ENCODE results near the gene SLAMF7. TPM values are rescaled to one million over a fixed set of nuclear protein-coding genes. Genes with fewer than 3 reads are reported as not detected.
A peak's percentile ranks its signal among the peaks of the same experiment; 100 is the strongest.

The SLAMF7 gene
- total and polyA plus RNA-seq, 4 donors = 0.80 to 2.9 (median 1.1) TPM

DNA sequence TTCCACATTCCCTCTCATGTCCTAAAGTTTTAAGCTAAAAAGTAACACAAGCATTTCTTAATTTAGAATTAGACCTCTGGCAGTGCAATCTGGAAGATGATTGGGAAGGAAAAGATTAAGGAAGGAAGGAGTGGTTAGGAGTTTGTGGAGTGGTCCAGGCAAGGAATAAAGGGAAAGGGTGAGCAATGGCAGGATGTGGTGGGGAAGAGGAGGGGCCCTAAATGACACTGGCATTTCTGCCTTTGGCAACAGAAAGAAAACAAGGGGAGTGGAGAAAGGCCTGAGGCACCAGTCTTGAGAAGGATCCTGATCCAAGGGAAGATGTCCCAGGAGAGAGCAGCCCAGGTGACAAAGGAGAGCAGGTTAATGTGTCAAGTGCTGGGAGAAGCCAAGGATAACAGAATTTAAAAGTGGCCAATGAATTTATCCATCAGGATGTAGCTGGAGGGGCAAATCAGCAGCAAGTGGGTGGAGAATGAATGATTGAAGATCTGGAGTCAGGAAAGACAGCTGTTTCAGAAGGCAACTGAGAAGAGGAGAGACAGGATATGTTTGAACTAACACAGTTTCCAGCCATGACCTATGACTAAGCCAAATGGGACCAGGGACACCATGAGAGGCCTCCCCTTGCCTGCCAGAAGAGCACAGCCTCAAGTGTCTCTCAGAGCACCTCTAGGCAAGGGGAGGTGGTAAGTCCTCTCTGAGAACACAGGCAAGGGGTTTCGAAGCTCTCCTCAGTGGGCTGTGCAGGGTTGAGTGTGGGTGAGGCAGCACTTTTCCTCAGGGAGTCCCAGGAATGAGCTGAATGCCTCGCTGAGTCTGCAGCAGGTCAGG is 36.1 kb downstream of the SLAMF7 start:
- no peak overlapping the region for H3K4me3 ChIP-seq (ENCODE audit: low read depth in 1 of 3, low read length in 3 of 3)
- no peak overlapping the region for H3K27ac ChIP-seq (ENCODE audit: low read depth in 1 of 2, low read length in 2 of 2)
- H3K9ac ChIP-seq (ENCODE audit: low read depth in 1 of 2, low read length in 2 of 2) = no peak overlapping the region
- no peaks in the 10 kb centered on the region for H3K4me1 ChIP-seq (ENCODE audit: control insufficient read depth in 4 of 4, insufficient read depth in 4 of 4, low read length in 3 of 4)
- no peaks in the 10 kb centered on the region for H3K27me3 ChIP-seq (ENCODE audit: control insufficient read depth in 4 of 4, insufficient read depth in 4 of 4, low read length in 3 of 4)
- H3K9me3 ChIP-seq (ENCODE audit: control insufficient read depth in 4 of 4, low read length in 3 of 4) = no peaks in the 10 kb centered on the region
- no peak for DNase-seq (ENCODE audit: low spot score)
- TF ChIP-seq GABPA (IDR thresholded peaks at IDR 0.05 in 1 of 2, conservative IDR thresholded peaks at IDR 0.05 in 1 of 2) = no peak
- TF ChIP-seq RAD21 (IDR thresholded peaks at IDR 0.05) = no peak
- no peak for TF ChIP-seq ZBTB33 (IDR thresholded peaks at IDR 0.05)
- no peak for TF ChIP-seq NR2F2 (IDR thresholded peaks at IDR 0.05)
- no peak for TF ChIP-seq HNF4G (IDR thresholded peaks at IDR 0.05)
- no peak for TF ChIP-seq TAF1 (conservative IDR thresholded peaks at IDR 0.05)
- no peak for TF ChIP-seq FOXA2 (IDR thresholded peaks at IDR 0.05)
- TF ChIP-seq ATF3 (IDR thresholded peaks at IDR 0.05) = no peak
- no peak for TF ChIP-seq RXRA (IDR thresholded peaks at IDR 0.05)
- TF ChIP-seq YY1 (IDR thresholded peaks at IDR 0.05) = no peak
- TF ChIP-seq EGR1 (IDR thresholded peaks at IDR 0.05; ENCODE audit: low read depth in 2 of 2) = no peak
- no peak for TF ChIP-seq JUND (IDR thresholded peaks at IDR 0.05)
- TF ChIP-seq SP1 (IDR thresholded peaks at IDR 0.05) = no peak
- 68% methylated on average over 2 of the region's 2 CpGs for WGBS
- no peaks in the 10 kb centered on the region for H3K36me3 ChIP-seq (ENCODE audit: control insufficient read depth in 4 of 4, insufficient read depth in 3 of 4, low read depth in 1 of 4, low read length in 3 of 4)

- TF ChIP-seq YY1 (IDR thresholded peaks at IDR 0.05) (no peak), GABPA (IDR thresholded peaks at IDR 0.05 in 1 of 2, conservative IDR thresholded peaks at IDR 0.05 in 1 of 2) (no peak)
- Histone ChIP-seq H3K4me1 (ENCODE audit: control insufficient read depth in 4 of 4, insufficient read depth in 4 of 4, low read length in 3 of 4) (no peaks in the 10 kb centered on the region), H3K27ac (ENCODE audit: low read depth in 1 of 2, low read length in 2 of 2) (no peak overlapping the region), H3K9me3 (ENCODE audit: control insufficient read depth in 4 of 4, low read length in 3 of 4) (no peaks in the 10 kb centered on the region), H3K9ac (ENCODE audit: low read depth in 1 of 2, low read length in 2 of 2) (no peak overlapping the region), H3K36me3 (ENCODE audit: control insufficient read depth in 4 of 4, insufficient read depth in 3 of 4, low read depth in 1 of 4, low read length in 3 of 4) (no peaks in the 10 kb centered on the region), H3K4me3 (ENCODE audit: low read depth in 1 of 3, low read length in 3 of 3) (no peak overlapping the region), H3K27me3 (ENCODE audit: control insufficient read depth in 4 of 4, insufficient read depth in 4 of 4, low read length in 3 of 4) (no peaks in the 10 kb centered on the region)
- 100% methylated on average over 1 of the region's 1 CpG for WGBS
- no peak for DNase-seq (ENCODE audit: low spot score)
These were observed 37.1 kb downstream of the SLAMF7 start for GRCh38 chr1:160776178-160776577.

- Histone ChIP-seq H3K9me3 (ENCODE audit: control insufficient read depth in 4 of 4, low read length in 3 of 4) (no peaks in the 10 kb centered on the region), H3K4me1 (ENCODE audit: control insufficient read depth in 4 of 4, insufficient read depth in 4 of 4, low read length in 3 of 4) (no peaks in the 10 kb centered on the region), H3K36me3 (ENCODE audit: control insufficient read depth in 4 of 4, insufficient read depth in 3 of 4, low read depth in 1 of 4, low read length in 3 of 4) (no peaks in the 10 kb centered on the region), H3K27ac (ENCODE audit: low read depth in 1 of 2, low read length in 2 of 2) (no peak overlapping the region), H3K9ac (ENCODE audit: low read depth in 1 of 2, low read length in 2 of 2) (no peak overlapping the region), H3K4me3 (ENCODE audit: low read depth in 1 of 3, low read length in 3 of 3) (no peak overlapping the region), H3K27me3 (ENCODE audit: control insufficient read depth in 4 of 4, insufficient read depth in 4 of 4, low read length in 3 of 4) (no peaks in the 10 kb centered on the region)
- peak; percentile 47 for DNase-seq (ENCODE audit: low spot score)
- TF ChIP-seq, protein P1, sequence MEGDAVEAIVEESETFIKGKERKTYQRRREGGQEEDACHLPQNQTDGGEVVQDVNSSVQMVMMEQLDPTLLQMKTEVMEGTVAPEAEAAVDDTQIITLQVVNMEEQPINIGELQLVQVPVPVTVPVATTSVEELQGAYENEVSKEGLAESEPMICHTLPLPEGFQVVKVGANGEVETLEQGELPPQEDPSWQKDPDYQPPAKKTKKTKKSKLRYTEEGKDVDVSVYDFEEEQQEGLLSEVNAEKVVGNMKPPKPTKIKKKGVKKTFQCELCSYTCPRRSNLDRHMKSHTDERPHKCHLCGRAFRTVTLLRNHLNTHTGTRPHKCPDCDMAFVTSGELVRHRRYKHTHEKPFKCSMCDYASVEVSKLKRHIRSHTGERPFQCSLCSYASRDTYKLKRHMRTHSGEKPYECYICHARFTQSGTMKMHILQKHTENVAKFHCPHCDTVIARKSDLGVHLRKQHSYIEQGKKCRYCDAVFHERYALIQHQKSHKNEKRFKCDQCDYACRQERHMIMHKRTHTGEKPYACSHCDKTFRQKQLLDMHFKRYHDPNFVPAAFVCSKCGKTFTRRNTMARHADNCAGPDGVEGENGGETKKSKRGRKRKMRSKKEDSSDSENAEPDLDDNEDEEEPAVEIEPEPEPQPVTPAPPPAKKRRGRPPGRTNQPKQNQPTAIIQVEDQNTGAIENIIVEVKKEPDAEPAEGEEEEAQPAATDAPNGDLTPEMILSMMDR (IDR thresholded peaks at IDR 0.05; ENCODE audit: low read depth, low read length, missing input control) = peak; percentile 20
- TF ChIP-seq EGR1 (IDR thresholded peaks at IDR 0.05; ENCODE audit: low read depth in 2 of 2) (no peak), RAD21 (IDR thresholded peaks at IDR 0.05) (peak; percentile 26 to 55), NR2F2 (IDR thresholded peaks at IDR 0.05) (no peak)
- WGBS = 70% methylated on average over 7 of the region's 7 CpGs
These were observed 38.5 kb downstream of the SLAMF7 start for GRCh38 chr1:160777486-160778089.

Measured in liver (tissue), 9 donors.